DND-41 (cell line): ENCODE measurements around the gene PTPRG.

Experiments used
- ATAC-seq: fragments of 200-7000 bp; cut with Tn5 transposase; 3 replicates; pipeline ENCODE4 v1.9.1; 2021; ENCODE audit warnings: low read depth; ENCODE audit not compliant: insufficient read depth
- DNase-seq: peaks from one replicate; pipeline ENCODE4 v3.0.0-alpha.2; 2020
- H2AFZ ChIP-seq: 2 replicates; pipeline ENCODE4 v1.6.0; 2012; ENCODE audit warnings: low read depth, low read length
- H3K27ac ChIP-seq: 2 replicates; pipeline ENCODE4 v1.5.1; 2012; ENCODE audit warnings: low read length, inconsistent platforms
- H3K27me3 ChIP-seq: fragments of 200-600 bp; sonication (generic); 2 replicates; pipeline ENCODE4 v1.6.0; 2012; ENCODE audit warnings: low read length, mild to moderate bottlenecking, inconsistent platforms; ENCODE audit not compliant: insufficient read depth, poor library complexity
- H3K36me3 ChIP-seq: 2 replicates; pipeline ENCODE4 v1.5.1; 2012; ENCODE audit warnings: low read length, inconsistent platforms; ENCODE audit not compliant: insufficient read depth
- H3K4me1 ChIP-seq: 2 replicates; pipeline ENCODE4 v1.5.1; 2012; ENCODE audit warnings: mild to moderate bottlenecking, low read length; ENCODE audit not compliant: insufficient read depth
- H3K4me2 ChIP-seq: 2 replicates; pipeline ENCODE4 v1.6.0; 2012; ENCODE audit warnings: mild to moderate bottlenecking, moderate library complexity, low read length, inconsistent platforms; ENCODE audit not compliant: insufficient read depth
- H3K4me3 ChIP-seq, 2 experiments: fragments of 200-600 bp in 1 of 2; shearing (Covaris generic) in 1 of 2; 2 replicates each; pipeline ENCODE4 v1.5.1; 2012 to 2016; ENCODE audit warnings: inconsistent platforms in 2 of 2, low read length in 2 of 2, mild to moderate bottlenecking in 2 of 2, low read depth in 1 of 2, moderate library complexity in 1 of 2
- H3K79me2 ChIP-seq: 2 replicates; pipeline ENCODE4 v1.6.0; 2012; ENCODE audit warnings: low read length, inconsistent platforms; ENCODE audit not compliant: insufficient read depth
- H3K9ac ChIP-seq: 2 replicates; pipeline ENCODE4 v1.6.0; 2012; ENCODE audit warnings: low read depth, mild to moderate bottlenecking, inconsistent platforms, low read length, moderate library complexity
- H3K9me3 ChIP-seq: 2 replicates; pipeline ENCODE4 v1.5.1; 2012; ENCODE audit warnings: low read length, moderate library complexity, mild to moderate bottlenecking, inconsistent platforms; ENCODE audit not compliant: insufficient read depth, severe bottlenecking
- H4K20me1 ChIP-seq: 2 replicates; pipeline ENCODE4 v1.6.0; 2012; ENCODE audit warnings: low read length; ENCODE audit not compliant: insufficient read depth
- EZH2 ChIP-seq: IDR thresholded peaks from 3 replicates; pipeline ENCODE4 v1.6.1; 2012; ENCODE audit warnings: borderline replicate concordance, low read depth, mild to moderate bottlenecking, moderate library complexity, low read length, inconsistent platforms; ENCODE audit not compliant: severe bottlenecking
- TF ChIP-seq, protein P1 (sequence below): IDR thresholded peaks from 2 replicates; pipeline ENCODE4 v1.5.1; 2012; ENCODE audit warnings: borderline replicate concordance, low read length, moderate library complexity, mild to moderate bottlenecking; ENCODE audit not compliant: poor library complexity, severe bottlenecking; ENCODE audit errors: extremely low read depth

Gene PTPRG

GRCh38 chr3:62175161-62175560 lies 613.8 kb downstream of the PTPRG start:
- DNase-seq (no peak), ATAC-seq (no peak)
- H4K20me1 ChIP-seq: no peaks in the 10 kb centered on the region
- H3K4me2 ChIP-seq: no peak overlapping the region
- TF ChIP-seq, protein P1, sequence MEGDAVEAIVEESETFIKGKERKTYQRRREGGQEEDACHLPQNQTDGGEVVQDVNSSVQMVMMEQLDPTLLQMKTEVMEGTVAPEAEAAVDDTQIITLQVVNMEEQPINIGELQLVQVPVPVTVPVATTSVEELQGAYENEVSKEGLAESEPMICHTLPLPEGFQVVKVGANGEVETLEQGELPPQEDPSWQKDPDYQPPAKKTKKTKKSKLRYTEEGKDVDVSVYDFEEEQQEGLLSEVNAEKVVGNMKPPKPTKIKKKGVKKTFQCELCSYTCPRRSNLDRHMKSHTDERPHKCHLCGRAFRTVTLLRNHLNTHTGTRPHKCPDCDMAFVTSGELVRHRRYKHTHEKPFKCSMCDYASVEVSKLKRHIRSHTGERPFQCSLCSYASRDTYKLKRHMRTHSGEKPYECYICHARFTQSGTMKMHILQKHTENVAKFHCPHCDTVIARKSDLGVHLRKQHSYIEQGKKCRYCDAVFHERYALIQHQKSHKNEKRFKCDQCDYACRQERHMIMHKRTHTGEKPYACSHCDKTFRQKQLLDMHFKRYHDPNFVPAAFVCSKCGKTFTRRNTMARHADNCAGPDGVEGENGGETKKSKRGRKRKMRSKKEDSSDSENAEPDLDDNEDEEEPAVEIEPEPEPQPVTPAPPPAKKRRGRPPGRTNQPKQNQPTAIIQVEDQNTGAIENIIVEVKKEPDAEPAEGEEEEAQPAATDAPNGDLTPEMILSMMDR: no peak
- no peak for TF ChIP-seq EZH2
- H3K27ac ChIP-seq: no peak overlapping the region
- no peak overlapping the region for H3K9ac ChIP-seq
- no peak overlapping the region for H3K4me3 ChIP-seq
- no peaks in the 10 kb centered on the region for H3K36me3 ChIP-seq
- no peak overlapping the region for H2AFZ ChIP-seq
- H3K9me3 ChIP-seq: no peaks in the 10 kb centered on the region
- H3K27me3 ChIP-seq: no peaks in the 10 kb centered on the region
- H3K79me2 ChIP-seq: no peaks in the 10 kb centered on the region
- peaks cover 17% of the 10 kb centered on the region for H3K4me1 ChIP-seq

DNA sequence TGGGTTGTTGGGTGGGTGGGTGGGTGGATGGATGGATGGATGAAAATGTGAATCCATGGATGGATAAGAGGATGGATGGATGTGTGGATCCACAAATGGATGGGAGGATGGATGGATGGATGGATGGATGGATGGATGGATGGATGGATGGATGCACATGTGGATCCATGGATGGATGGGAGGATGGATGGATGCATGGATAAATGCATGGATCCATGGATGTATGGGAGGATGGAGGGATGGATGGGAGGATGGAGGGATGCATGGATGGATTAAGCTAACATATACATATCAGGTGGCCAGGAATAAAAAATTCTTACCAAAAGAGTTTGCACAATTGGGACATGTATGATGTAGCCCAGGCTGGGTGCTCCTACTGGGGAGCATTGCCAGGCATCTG lies 616.7 kb downstream of the PTPRG start:
- Histone ChIP-seq H3K4me2 (no peak overlapping the region), H3K4me3 (no peak overlapping the region), H3K4me1 (no peaks in the 10 kb centered on the region), H4K20me1 (no peaks in the 10 kb centered on the region), H3K9me3 (no peaks in the 10 kb centered on the region), H3K27ac (no peak overlapping the region), H3K36me3 (no peaks in the 10 kb centered on the region), H3K27me3 (no peaks in the 10 kb centered on the region), H3K9ac (no peak overlapping the region), H3K79me2 (no peaks in the 10 kb centered on the region), H2AFZ (no peak overlapping the region)
- DNase-seq: no peak
- ATAC-seq: no peak
- no peak for TF ChIP-seq EZH2
- TF ChIP-seq, protein P1: no peak

DNA sequence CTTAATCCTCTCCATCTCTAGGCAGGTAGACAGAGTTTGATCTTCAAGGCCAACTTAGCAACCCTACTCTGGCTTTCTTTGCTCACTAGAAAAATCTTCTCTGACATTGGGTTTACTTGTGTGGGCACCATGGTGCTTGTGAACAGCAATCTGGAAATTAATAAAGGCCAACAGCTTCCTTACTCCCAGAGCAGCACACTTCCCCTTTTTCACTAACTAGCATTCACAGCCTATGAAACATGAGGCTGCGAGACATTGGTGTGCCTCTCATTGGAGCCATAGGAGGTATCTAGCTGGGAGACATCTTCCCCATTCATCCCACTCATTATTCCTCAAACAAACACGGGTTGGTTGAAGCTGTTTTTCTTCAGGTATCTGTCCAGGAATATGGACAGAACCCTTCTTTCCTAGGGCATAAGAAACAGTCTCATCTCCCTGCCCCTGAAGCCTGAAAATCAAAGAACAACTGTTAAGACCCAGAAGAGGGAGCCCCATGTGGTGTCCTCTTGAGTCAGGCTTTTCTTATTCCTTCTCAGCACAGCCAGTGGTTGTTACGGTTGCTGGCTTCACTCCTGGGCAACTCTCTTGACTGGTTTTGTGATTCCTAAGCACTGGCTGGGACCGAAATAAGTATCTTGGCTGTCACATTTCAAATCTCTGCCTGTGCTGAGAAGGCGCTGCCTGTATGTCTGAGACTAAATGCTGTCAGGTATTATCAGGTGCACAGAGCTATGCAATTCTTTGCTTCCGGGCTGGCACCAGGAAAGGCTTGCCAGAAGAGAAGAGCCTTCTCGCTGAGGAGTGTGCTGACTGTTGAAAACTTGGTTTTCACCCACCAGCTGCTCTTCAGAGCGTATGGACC lies 617.6 kb downstream of the PTPRG start:
- TF ChIP-seq, protein P1: no peak
- TF ChIP-seq EZH2: no peak
- H4K20me1 ChIP-seq: no peaks in the 10 kb centered on the region
- no peak overlapping the region for H3K9ac ChIP-seq
- H3K4me1 ChIP-seq: no peaks in the 10 kb centered on the region
- DNase-seq (no peak), ATAC-seq (no peak)
- no peak overlapping the region for H3K4me3 ChIP-seq
- H3K4me2 ChIP-seq: no peak overlapping the region
- H3K9me3 ChIP-seq: no peaks in the 10 kb centered on the region
- no peak overlapping the region for H3K27ac ChIP-seq
- no peaks in the 10 kb centered on the region for H3K27me3 ChIP-seq
- H2AFZ ChIP-seq: no peak overlapping the region
- H3K79me2 ChIP-seq: no peaks in the 10 kb centered on the region
- H3K36me3 ChIP-seq: no peaks in the 10 kb centered on the region
